ENCODE measurements around the gene BLMH. TPM values are rescaled to one million over a fixed set of nuclear protein-coding genes. Genes with fewer than 3 reads are reported as not detected.

Gene BLMH
- total and polyA plus RNA-seq, 9 of the 15 experiments (the other 6 are each of a cell fraction or from before 2014, with no cell fraction given) = 26.0 to 118 (median 67.3) TPM

DNA sequence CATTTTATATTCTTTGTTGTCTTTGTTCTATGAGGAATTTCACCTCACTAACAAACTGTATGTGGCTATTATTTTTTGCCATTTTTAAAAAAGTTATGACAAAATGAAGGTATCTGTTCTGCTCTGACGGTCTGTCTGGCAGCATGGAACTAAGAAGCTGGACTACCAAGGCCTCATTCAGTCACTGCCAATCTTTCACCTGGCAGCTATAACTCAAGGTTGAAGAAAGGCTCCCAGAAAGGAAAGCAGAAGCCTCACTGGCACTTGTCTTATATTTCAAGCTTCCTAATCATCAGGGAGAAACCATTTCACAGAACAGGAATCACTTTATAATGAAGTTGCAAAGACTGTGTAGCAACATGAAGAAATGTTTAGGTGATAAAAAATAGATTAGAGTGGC is 37.6 kb downstream of the BLMH start:
- Histone ChIP-seq H3K27ac (ENCODE audit: extremely low read depth, low read depth, low read length) (no peak overlapping the region), H3K4me2 (ENCODE audit: insufficient read depth, low read length) (no peak overlapping the region), H3K9me1 (ENCODE audit: control insufficient read depth, insufficient read depth, low read length) (no peaks in the 10 kb centered on the region), H3K9ac (ENCODE audit: insufficient read depth in 1 of 2, low read depth in 2 of 2, low read length in 2 of 2) (no peak overlapping the region), H3K4me3 (no peak overlapping the region), H3K4me1 (replicated peaks in 1 of 2; ENCODE audit: control insufficient read depth in 2 of 2, insufficient read depth in 2 of 2, low read length in 2 of 2) (peaks cover 0 to 3% of the 10 kb centered on the region in 2 experiments; a peak in 3 of 5 replicates), H3K27me3 (ENCODE audit: control insufficient read depth in 2 of 2, insufficient read depth in 2 of 2, low read length in 2 of 2) (no peaks in the 10 kb centered on the region), H4K20me1 (replicated peaks; ENCODE audit: control insufficient read depth, insufficient read depth, low read length) (no peaks in the 10 kb centered on the region; the same call in 1 of the 2 replicates), H3K36me3 (ENCODE audit: control insufficient read depth, insufficient read depth, low read length) (peaks cover 82% of the 10 kb centered on the region), H2AFZ (ENCODE audit: low read depth, low read length) (no peak overlapping the region), H3K79me2 (ENCODE audit: control insufficient read depth, insufficient read depth, low read length) (no peaks in the 10 kb centered on the region), H3K9me3 (replicated peaks; ENCODE audit: control insufficient read depth, insufficient read depth, low read depth, low read length) (no peaks in the 10 kb centered on the region)
- WGBS (ENCODE audit: insufficient coverage, low coverage, missing lambda C conversion rate) = 81% methylated on average over 1 of the region's 1 CpG
- ATAC-seq (no peak), DNase-seq (ENCODE audit: extremely low read depth in 1 of 4, low spot score in 3 of 4) (no peak), FAIRE-seq (peak; percentile 71)
- ChIA-PET POLR2A (no interaction called here), CTCF (ENCODE audit: low intra/inter-chr PET ratio) (no interaction called here)
- TF ChIP-seq, protein P1, sequence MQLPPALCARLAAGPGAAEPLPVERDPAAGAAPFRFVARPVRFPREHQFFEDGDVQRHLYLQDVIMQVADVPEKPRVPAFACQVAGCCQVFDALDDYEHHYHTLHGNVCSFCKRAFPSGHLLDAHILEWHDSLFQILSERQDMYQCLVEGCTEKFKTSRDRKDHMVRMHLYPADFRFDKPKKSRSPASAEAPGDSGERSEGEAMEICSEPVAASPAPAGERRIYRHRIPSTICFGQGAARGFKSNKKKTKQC (CRISPR knock-in tag; IDR thresholded peaks at IDR 0.05) = no peak
- no peak for TF ChIP-seq FIP1L1 (IDR thresholded peaks at IDR 0.05; ENCODE audit: low read depth, low read length, poor library complexity, severe bottlenecking)
- TF ChIP-seq SLC30A9 (CRISPR knock-in tag; IDR thresholded peaks at IDR 0.05) = no peak
- TF ChIP-seq SMC3 (conservative IDR thresholded peaks at IDR 0.05; ENCODE audit: insufficient read depth, low read depth, low read length) = no peak
- TF ChIP-seq HDAC2 (IDR thresholded peaks at IDR 0.05) = no peak
- TF ChIP-seq, protein P2, sequence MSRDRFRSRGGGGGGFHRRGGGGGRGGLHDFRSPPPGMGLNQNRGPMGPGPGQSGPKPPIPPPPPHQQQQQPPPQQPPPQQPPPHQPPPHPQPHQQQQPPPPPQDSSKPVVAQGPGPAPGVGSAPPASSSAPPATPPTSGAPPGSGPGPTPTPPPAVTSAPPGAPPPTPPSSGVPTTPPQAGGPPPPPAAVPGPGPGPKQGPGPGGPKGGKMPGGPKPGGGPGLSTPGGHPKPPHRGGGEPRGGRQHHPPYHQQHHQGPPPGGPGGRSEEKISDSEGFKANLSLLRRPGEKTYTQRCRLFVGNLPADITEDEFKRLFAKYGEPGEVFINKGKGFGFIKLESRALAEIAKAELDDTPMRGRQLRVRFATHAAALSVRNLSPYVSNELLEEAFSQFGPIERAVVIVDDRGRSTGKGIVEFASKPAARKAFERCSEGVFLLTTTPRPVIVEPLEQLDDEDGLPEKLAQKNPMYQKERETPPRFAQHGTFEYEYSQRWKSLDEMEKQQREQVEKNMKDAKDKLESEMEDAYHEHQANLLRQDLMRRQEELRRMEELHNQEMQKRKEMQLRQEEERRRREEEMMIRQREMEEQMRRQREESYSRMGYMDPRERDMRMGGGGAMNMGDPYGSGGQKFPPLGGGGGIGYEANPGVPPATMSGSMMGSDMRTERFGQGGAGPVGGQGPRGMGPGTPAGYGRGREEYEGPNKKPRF (IDR thresholded peaks at IDR 0.05; ENCODE audit: low read depth, low read length) = no peak
- TF ChIP-seq ELF2 (CRISPR knock-in tag; IDR thresholded peaks at IDR 0.05) = no peak
- no peak for TF ChIP-seq ZFP36 (IDR thresholded peaks at IDR 0.05; ENCODE audit: low read depth, low read length, partially characterized antibody)
- TF ChIP-seq, protein P3, sequence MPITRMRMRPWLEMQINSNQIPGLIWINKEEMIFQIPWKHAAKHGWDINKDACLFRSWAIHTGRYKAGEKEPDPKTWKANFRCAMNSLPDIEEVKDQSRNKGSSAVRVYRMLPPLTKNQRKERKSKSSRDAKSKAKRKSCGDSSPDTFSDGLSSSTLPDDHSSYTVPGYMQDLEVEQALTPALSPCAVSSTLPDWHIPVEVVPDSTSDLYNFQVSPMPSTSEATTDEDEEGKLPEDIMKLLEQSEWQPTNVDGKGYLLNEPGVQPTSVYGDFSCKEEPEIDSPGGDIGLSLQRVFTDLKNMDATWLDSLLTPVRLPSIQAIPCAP (CRISPR knock-in tag; IDR thresholded peaks at IDR 0.05; ENCODE audit: borderline replicate concordance) = no peak
- TF ChIP-seq LEF1 (IDR thresholded peaks at IDR 0.05) = no peak
- no peak for TF ChIP-seq NR3C1 (CRISPR knock-in tag; IDR thresholded peaks at IDR 0.05)
- TF ChIP-seq ZNF3 (CRISPR knock-in tag; IDR thresholded peaks at IDR 0.05) = no peak
- TF ChIP-seq, protein P4, sequence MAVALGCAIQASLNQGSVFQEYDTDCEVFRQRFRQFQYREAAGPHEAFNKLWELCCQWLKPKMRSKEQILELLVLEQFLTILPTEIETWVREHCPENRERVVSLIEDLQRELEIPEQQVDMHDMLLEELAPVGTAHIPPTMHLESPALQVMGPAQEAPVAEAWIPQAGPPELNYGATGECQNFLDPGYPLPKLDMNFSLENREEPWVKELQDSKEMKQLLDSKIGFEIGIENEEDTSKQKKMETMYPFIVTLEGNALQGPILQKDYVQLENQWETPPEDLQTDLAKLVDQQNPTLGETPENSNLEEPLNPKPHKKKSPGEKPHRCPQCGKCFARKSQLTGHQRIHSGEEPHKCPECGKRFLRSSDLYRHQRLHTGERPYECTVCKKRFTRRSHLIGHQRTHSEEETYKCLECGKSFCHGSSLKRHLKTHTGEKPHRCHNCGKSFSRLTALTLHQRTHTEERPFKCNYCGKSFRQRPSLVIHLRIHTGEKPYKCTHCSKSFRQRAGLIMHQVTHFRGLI (CRISPR knock-in tag; IDR thresholded peaks at IDR 0.05) = no peak
- TF ChIP-seq, protein P5, sequence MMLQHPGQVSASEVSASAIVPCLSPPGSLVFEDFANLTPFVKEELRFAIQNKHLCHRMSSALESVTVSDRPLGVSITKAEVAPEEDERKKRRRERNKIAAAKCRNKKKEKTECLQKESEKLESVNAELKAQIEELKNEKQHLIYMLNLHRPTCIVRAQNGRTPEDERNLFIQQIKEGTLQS (IDR thresholded peaks at IDR 0.05) = no peak
- TF ChIP-seq, protein P5 (CRISPR knock-in tag; conservative IDR thresholded peaks at IDR 0.05) = no peak
- TF ChIP-seq ZNF12 (CRISPR knock-in tag; IDR thresholded peaks at IDR 0.05) = no peak
- no peak for TF ChIP-seq ZNF175 (CRISPR knock-in tag; IDR thresholded peaks at IDR 0.05; ENCODE audit: low read depth)
- BruUV-seq (replicated peaks) = no TSS peak
- intact Hi-C loops (cut with micrococcal nuclease) (loop anchor here (5.0 kb wide), 1 partner anchor 62 kb away; no protein-coding TSS in a partner anchor), in situ Hi-C loops (cut with MboI) (no loop called here)

Measured in K562 (cell line).